Measurements from ENCODE around the gene SHOC2. TPM values are rescaled to one million over a fixed set of nuclear protein-coding genes. Genes with fewer than 3 reads are reported as not detected.

SHOC2 gene
- total and polyA plus RNA-seq, 9 of the 15 experiments (the other 6 are each of a cell fraction or from before 2014, with no cell fraction given) = 9.2 to 17.5 (median 14.9) TPM

DNA sequence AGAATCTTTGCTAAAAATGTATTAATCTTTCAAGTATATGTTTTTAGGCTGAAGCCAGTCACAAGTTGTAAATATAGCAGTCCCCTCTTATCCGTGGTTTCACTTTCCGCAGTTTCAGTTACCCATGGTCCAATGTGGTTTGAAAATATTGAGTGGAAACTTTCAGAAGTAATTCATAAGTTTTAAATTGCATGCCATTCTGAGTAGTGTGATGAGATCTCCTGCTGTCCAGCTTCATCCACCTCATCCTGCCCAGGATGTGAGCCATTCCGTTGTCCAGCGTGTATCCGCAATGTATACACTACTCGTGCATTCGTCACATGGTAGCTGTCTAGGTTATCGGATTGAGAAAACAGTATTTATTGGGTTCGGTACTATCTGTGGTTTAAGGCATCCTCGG lies 35.5 kb upstream of the SHOC2 start (continued):
- TF ChIP-seq MNT (conservative IDR thresholded peaks at IDR 0.05) (peak in 1 of 2 experiments; percentile 58; a peak in 2 of 4 replicates), CBX1 (IDR thresholded peaks at IDR 0.05; ENCODE audit: low read depth) (no peak), ZNF121 (CRISPR knock-in tag; conservative IDR thresholded peaks at IDR 0.05) (no peak), CTBP1 (IDR thresholded peaks at IDR 0.05; ENCODE audit: borderline replicate concordance) (0 out of 2 replicates have a peak, but pooled peaks have one; percentile 13), SMARCC2 (IDR thresholded peaks at IDR 0.05; ENCODE audit: low read depth) (no peak)

DNA sequence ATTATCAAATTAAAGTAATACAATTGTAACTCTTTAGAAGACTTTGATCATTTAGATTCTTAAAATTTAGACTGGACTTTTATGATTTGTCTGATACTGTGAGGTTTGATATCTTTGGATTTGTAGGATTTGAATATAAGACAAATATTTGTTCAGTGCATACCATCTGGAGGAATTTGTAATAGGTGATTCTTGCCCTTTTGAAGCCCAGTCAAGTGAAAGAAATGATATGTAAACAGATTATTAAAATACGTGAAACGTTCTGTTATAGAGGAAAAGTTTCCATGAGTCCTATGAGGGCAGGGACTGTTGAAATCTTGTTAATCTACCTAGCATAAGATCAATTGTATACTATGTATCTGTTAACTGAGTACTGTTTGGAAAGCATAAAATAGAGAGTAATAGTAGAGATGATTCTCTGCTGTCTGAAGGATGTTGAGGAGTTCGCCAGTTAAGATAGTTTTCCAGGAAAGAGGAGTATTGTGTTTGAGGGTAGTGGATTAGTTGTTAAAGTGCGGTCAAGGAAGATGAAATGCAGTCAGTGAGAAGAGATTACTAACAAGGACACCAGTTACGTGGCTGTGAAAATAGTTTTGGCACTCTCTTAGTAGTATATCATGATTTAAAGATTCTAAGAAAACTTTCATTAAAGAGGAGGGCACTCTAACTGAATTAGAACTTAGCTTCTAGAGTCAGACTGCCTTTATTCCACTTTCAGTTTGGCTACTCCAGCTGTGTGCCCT lies 33.3 kb upstream of the SHOC2 start:
- peaks cover 23% of the 10 kb centered on the region for H3K36me3 ChIP-seq (ENCODE audit: control insufficient read depth, insufficient read depth, low read length)
- peak overlapping the region; percentile 1; the same call in 1 of the 3 replicates for H3K27ac ChIP-seq (ENCODE audit: extremely low read depth, low read depth, low read length)
- BruUV-seq (replicated peaks) = no TSS peak
- no peaks in the 10 kb centered on the region for H3K9me1 ChIP-seq (ENCODE audit: control insufficient read depth, insufficient read depth, low read length)
- ATAC-seq (peak; percentile 48), FAIRE-seq (peak; percentile 73), DNase-seq (ENCODE audit: extremely low read depth in 1 of 4, low spot score in 3 of 4) (peak in 1 of 4 experiments; percentile 49)
- intact Hi-C loops (cut with micrococcal nuclease) (no loop called here), in situ Hi-C loops (cut with MboI) (loop anchor here (25.0 kb wide), 1 partner anchor 274 kb away; no protein-coding TSS in a partner anchor)
- ChIA-PET POLR2A (interaction anchor here (0.5 to 1.8 kb wide), 2 partner anchors 11 to 18 kb away, joined by 5 to 10 read pairs; no protein-coding TSS in a partner anchor), CTCF (ENCODE audit: low intra/inter-chr PET ratio) (no interaction called here)
- no peaks in the 10 kb centered on the region for H3K79me2 ChIP-seq (ENCODE audit: control insufficient read depth, insufficient read depth, low read length)
- H3K4me2 ChIP-seq (ENCODE audit: insufficient read depth, low read length) = no peak overlapping the region; the same call in 1 of the 2 replicates
- H3K9ac ChIP-seq (ENCODE audit: insufficient read depth in 1 of 2, low read depth in 2 of 2, low read length in 2 of 2) = no peak overlapping the region
- 0% methylated on average over 5 of the region's 5 CpGs for WGBS (ENCODE audit: insufficient coverage, low coverage, missing lambda C conversion rate)
- H3K27me3 ChIP-seq (ENCODE audit: control insufficient read depth in 2 of 2, insufficient read depth in 2 of 2, low read length in 2 of 2) = no peaks in the 10 kb centered on the region
- no peaks in the 10 kb centered on the region for H4K20me1 ChIP-seq (replicated peaks; ENCODE audit: control insufficient read depth, insufficient read depth, low read length)
- no peaks in the 10 kb centered on the region for H3K9me3 ChIP-seq (replicated peaks; ENCODE audit: control insufficient read depth, insufficient read depth, low read depth, low read length)
- H3K4me3 ChIP-seq = no peak overlapping the region
- peaks cover 0 to 5% of the 10 kb centered on the region in 2 experiments; a peak in 3 of 5 replicates for H3K4me1 ChIP-seq (replicated peaks in 1 of 2; ENCODE audit: control insufficient read depth in 2 of 2, insufficient read depth in 2 of 2, low read length in 2 of 2)
- no peak overlapping the region for H2AFZ ChIP-seq (ENCODE audit: low read depth, low read length)
- TF ChIP-seq COPS2 (conservative IDR thresholded peaks at IDR 0.05) (no peak), RNF2 (IDR thresholded peaks at IDR 0.05) (no peak), FOSL1 (tag; conservative IDR thresholded peaks at IDR 0.05) (0 out of 2 replicates have a peak, but pooled peaks have one; percentile 21), SMARCA4 (IDR thresholded peaks at IDR 0.05) (peak; percentile 62; the same call in 1 of the 2 replicates), STAT5A (IDR thresholded peaks at IDR 0.05; ENCODE audit: borderline replicate concordance, low read length) (peak; percentile 82), SMARCE1 (IDR thresholded peaks at IDR 0.05) (peak; percentile 51; the same call in 1 of the 2 replicates), KDM1A (IDR thresholded peaks at IDR 0.05) (peak; percentile 42 to 51; a peak in 2 of 4 replicates), SOX6 (IDR thresholded peaks at IDR 0.05) (peak; percentile 78), MCM7 (IDR thresholded peaks at IDR 0.05) (no peak), ZNF444 (CRISPR knock-in tag; IDR thresholded peaks at IDR 0.05) (no peak), NCOR1 (IDR thresholded peaks at IDR 0.05) (peak; percentile 28; the same call in 1 of the 2 replicates), NBN (IDR thresholded peaks at IDR 0.05; ENCODE audit: low read depth) (peak; percentile 67; the same call in 1 of the 2 replicates), ZEB2 (IDR thresholded peaks at IDR 0.05) (peak; percentile 50; the same call in 1 of the 2 replicates)
- TF ChIP-seq, protein P1, sequence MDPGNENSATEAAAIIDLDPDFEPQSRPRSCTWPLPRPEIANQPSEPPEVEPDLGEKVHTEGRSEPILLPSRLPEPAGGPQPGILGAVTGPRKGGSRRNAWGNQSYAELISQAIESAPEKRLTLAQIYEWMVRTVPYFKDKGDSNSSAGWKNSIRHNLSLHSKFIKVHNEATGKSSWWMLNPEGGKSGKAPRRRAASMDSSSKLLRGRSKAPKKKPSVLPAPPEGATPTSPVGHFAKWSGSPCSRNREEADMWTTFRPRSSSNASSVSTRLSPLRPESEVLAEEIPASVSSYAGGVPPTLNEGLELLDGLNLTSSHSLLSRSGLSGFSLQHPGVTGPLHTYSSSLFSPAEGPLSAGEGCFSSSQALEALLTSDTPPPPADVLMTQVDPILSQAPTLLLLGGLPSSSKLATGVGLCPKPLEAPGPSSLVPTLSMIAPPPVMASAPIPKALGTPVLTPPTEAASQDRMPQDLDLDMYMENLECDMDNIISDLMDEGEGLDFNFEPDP (CRISPR knock-in tag; IDR thresholded peaks at IDR 0.05) = no peak
- TF ChIP-seq, protein P2, sequence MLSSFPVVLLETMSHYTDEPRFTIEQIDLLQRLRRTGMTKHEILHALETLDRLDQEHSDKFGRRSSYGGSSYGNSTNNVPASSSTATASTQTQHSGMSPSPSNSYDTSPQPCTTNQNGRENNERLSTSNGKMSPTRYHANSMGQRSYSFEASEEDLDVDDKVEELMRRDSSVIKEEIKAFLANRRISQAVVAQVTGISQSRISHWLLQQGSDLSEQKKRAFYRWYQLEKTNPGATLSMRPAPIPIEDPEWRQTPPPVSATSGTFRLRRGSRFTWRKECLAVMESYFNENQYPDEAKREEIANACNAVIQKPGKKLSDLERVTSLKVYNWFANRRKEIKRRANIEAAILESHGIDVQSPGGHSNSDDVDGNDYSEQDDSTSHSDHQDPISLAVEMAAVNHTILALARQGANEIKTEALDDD (IDR thresholded peaks at IDR 0.05) = peak; percentile 99

Measured in K562 (cell line).